Mesenchymal stem cell (in vitro differentiated cells and primary cell): Measurements from ENCODE around the gene NFE2L2.

Source experiments
- DNase-seq: peaks from one replicate; pipeline ENCODE4 v3.0.0-alpha.2; 2013
- H2AFZ ChIP-seq: one replicate; pipeline ENCODE4 v1.6.1; 2013; ENCODE audit warnings: low read depth, mild to moderate bottlenecking, control low read depth, inconsistent platforms, low read length, moderate library complexity
- H2AK5ac ChIP-seq: 2 replicates; pipeline ENCODE4 v1.6.1; 2013; ENCODE audit warnings: low read length, moderate library complexity, mild to moderate bottlenecking, inconsistent platforms; ENCODE audit not compliant: severe bottlenecking
- H2BK120ac ChIP-seq: one replicate; pipeline ENCODE4 v1.6.1; 2013; ENCODE audit warnings: low read depth, mild to moderate bottlenecking, inconsistent platforms, low read length, moderate library complexity
- H2BK12ac ChIP-seq, 2 experiments: one replicate each; pipeline ENCODE4 v1.6.1; 2013; ENCODE audit warnings: inconsistent platforms in 2 of 2, low read length in 2 of 2, mild to moderate bottlenecking in 2 of 2, moderate library complexity in 2 of 2, control low read depth in 1 of 2
- H2BK15ac ChIP-seq: one replicate; pipeline ENCODE4 v1.6.1; 2013; ENCODE audit warnings: mild to moderate bottlenecking, low read depth, inconsistent platforms; ENCODE audit not compliant: poor library complexity, severe bottlenecking
- H2BK5ac ChIP-seq: 2 replicates; pipeline ENCODE4 v1.6.1; 2013; ENCODE audit warnings: low read depth, mild to moderate bottlenecking, low read length, control low read depth, inconsistent platforms; ENCODE audit not compliant: poor library complexity, severe bottlenecking
- H3K14ac ChIP-seq, 2 experiments: one replicate each; pipeline ENCODE4 v1.6.1; 2013; ENCODE audit warnings: inconsistent platforms in 2 of 2, low read length in 2 of 2, control low read depth in 1 of 2, mild to moderate bottlenecking in 1 of 2, moderate library complexity in 1 of 2
- H3K18ac ChIP-seq, 2 experiments: one replicate each; pipeline ENCODE4 v1.6.1; 2013; ENCODE audit warnings: inconsistent platforms in 2 of 2, low read length in 2 of 2, control low read depth in 1 of 2, low read depth in 1 of 2, mild to moderate bottlenecking in 1 of 2
- H3K23ac ChIP-seq, 2 experiments: one replicate each; pipeline ENCODE4 v1.6.1; 2013; ENCODE audit warnings: inconsistent platforms in 2 of 2, low read length in 2 of 2, mild to moderate bottlenecking in 2 of 2, moderate library complexity in 2 of 2, control low read depth in 1 of 2
- H3K27ac ChIP-seq: 2 replicates; pipeline ENCODE4 v1.5.1; 2013; ENCODE audit warnings: mild to moderate bottlenecking, moderate library complexity, low read length, control low read depth, inconsistent platforms; ENCODE audit not compliant: poor library complexity, severe bottlenecking
- H3K27me3 ChIP-seq, 2 experiments: 2 replicates each; pipeline versions ENCODE4 v1.6.1 to v1.7.0; 2013; ENCODE audit warnings: low read length in 2 of 2, mild to moderate bottlenecking in 2 of 2, moderate library complexity in 2 of 2, control low read depth in 1 of 2, inconsistent platforms in 1 of 2; ENCODE audit not compliant: control insufficient read depth in 1 of 2, insufficient read depth in 1 of 2
- H3K36me3 ChIP-seq, 2 experiments: 2 replicates each; pipeline versions ENCODE4 v1.6.1 to v1.7.0; 2013; ENCODE audit warnings: low read length in 2 of 2, control low read depth in 1 of 2, inconsistent platforms in 1 of 2, low read depth in 1 of 2, mild to moderate bottlenecking in 1 of 2; ENCODE audit not compliant: insufficient read depth in 2 of 2, control insufficient read depth in 1 of 2
- H3K4ac ChIP-seq, 2 experiments: one replicate each; pipeline ENCODE4 v1.6.1; 2013; ENCODE audit warnings: inconsistent platforms in 2 of 2, low read length in 2 of 2, mild to moderate bottlenecking in 2 of 2, moderate library complexity in 2 of 2, control low read depth in 1 of 2, low read depth in 1 of 2
- H3K4me1 ChIP-seq: 2 replicates; pipeline ENCODE4 v1.6.1; 2013; ENCODE audit warnings: low read depth, low read length, control low read depth; ENCODE audit not compliant: control insufficient read depth, insufficient read depth
- H3K4me2 ChIP-seq: 2 replicates; pipeline ENCODE4 v1.6.1; 2013; ENCODE audit warnings: low read length, mild to moderate bottlenecking, inconsistent platforms; ENCODE audit not compliant: poor library complexity, severe bottlenecking
- H3K4me3 ChIP-seq, 2 experiments: 2 replicates each; pipeline versions ENCODE4 v1.5.1 to v1.7.0; 2013; ENCODE audit warnings: low read length in 2 of 2, mild to moderate bottlenecking in 2 of 2, control low read depth in 1 of 2, low read depth in 1 of 2; ENCODE audit not compliant: insufficient read depth in 1 of 2
- H3K79me1 ChIP-seq: replicated peaks from 2 replicates; pipeline ENCODE4 v1.6.1; 2013; ENCODE audit warnings: mild to moderate bottlenecking, control low read depth, low read length, inconsistent platforms; ENCODE audit not compliant: poor library complexity, severe bottlenecking
- H3K9ac ChIP-seq: 2 replicates; pipeline ENCODE4 v1.7.0; 2013; ENCODE audit warnings: mild to moderate bottlenecking, low read length, moderate library complexity
- H3K9me3 ChIP-seq: 2 replicates; pipeline ENCODE4 v1.7.0; 2013; ENCODE audit warnings: mild to moderate bottlenecking, low read length; ENCODE audit not compliant: control insufficient read depth
- H4K8ac ChIP-seq: one replicate; pipeline ENCODE4 v1.6.1; 2013; ENCODE audit warnings: inconsistent platforms, mild to moderate bottlenecking, low read length, moderate library complexity
- H4K91ac ChIP-seq: one replicate; pipeline ENCODE4 v1.6.1; 2013; ENCODE audit warnings: mild to moderate bottlenecking, low read length, inconsistent platforms
- WGBS: methylation state at CpG from one replicate; pipeline ENCODE4 v1.1.7; 2013; ENCODE audit warnings: mixed read lengths; 5-methylcytosine and 5-hydroxymethylcytosine counted together

The NFE2L2 gene

DNA sequence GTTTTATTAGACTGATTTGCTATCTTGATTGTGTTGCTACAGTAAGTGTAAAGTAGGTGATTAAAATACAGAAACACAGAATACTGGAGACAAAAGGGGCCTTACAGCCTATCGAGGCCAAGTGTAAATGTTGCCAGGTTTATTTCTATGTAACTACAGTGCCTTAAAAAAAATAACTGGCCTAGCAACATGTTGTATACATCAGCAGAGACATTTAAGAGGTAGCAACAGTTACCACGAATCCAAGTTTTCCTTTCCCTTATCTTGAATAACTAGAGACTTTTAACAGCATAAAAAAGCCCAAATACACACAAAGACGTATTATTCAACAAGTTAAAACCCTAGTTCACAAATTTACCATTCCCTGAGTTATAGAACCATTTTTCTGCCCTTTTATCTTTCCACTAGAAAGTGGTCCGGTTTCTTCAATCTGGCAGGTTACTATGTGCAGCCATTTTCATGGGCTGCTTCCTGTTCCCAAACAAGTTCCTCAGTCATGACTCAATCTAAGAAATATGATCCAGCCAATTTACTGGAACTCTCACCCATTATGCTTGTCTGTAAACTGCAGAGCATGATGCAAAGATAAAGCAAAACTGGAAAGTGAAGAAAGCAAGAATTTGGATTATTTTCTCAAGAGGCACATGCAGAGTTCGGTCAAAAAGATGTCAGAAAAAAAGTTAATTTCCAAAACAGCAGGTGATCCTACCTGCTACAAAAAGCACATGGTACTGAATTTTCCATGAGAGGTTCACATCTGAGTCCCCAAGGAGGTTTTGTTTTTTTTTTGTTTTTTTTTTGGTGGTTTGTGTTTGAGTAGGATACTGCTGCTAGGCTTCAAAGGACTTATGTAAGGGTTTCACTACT, 22.2 kb downstream of the NFE2L2 start:
- DNase-seq: peak; percentile 97
- H3K27ac ChIP-seq: peak overlapping the region; percentile 92
- WGBS: 15% methylated on average over 5 of the region's 5 CpGs

DNA sequence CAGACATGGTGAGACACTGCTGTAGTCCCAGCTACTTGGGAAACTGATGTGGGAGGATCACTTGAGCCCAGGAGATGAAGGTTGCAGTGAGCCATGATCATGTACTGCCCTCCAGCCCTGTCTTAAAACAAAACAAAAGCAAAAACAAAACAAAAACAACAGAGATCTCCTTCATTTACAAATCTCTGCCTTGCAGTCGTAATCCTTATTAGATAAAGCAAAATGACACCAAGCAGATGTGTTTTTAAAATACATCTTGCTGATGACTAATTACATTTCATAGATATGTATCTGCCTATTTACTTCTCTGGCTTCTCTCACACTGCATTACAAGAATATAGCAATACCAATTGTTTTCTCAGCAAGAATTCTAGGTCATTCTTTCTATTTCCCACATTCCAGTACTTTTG, 22.8 kb downstream of the NFE2L2 start:
- Histone ChIP-seq H3K27me3 (no peaks in the 10 kb centered on the region), H3K4me2 (peak overlapping the region; percentile 27), H2BK120ac (no peak overlapping the region), H3K79me1 (no peaks in the 10 kb centered on the region), H3K4me3 (peak overlapping the region in 1 of 2 experiments; percentile 47), H2AK5ac (peak overlapping the region; percentile 99), H3K23ac (no peak overlapping the region), H3K18ac (no peak overlapping the region), H3K4ac (peak overlapping the region in 1 of 2 experiments; percentile 92), H3K9me3 (no peaks in the 10 kb centered on the region), H2BK5ac (no peak overlapping the region), H3K9ac (peak overlapping the region; percentile 87), H3K4me1 (peaks cover 19% of the 10 kb centered on the region), H3K27ac (peak overlapping the region; percentile 92), H3K36me3 (peaks cover 0 to 6% of the 10 kb centered on the region in 2 experiments), H2BK12ac (peak overlapping the region in 1 of 2 experiments; percentile 42), H4K8ac (no peak overlapping the region), H2AFZ (no peak overlapping the region), H3K14ac (no peak overlapping the region), H4K91ac (no peak overlapping the region), H2BK15ac (no peak overlapping the region)
- no CpG with 5 or more reads among the region's 1 CpG for WGBS
- DNase-seq: no peak

More for the DNA sequence above, 22.2 kb downstream of the NFE2L2 start:
- peak overlapping the region; percentile 87 for H3K9ac ChIP-seq
- H3K4me1 ChIP-seq: peaks cover 19% of the 10 kb centered on the region
- H2BK15ac ChIP-seq: no peak overlapping the region
- H4K91ac ChIP-seq: no peak overlapping the region
- peak overlapping the region; percentile 52 for H3K4me2 ChIP-seq
- no peaks in the 10 kb centered on the region for H3K27me3 ChIP-seq
- no peaks in the 10 kb centered on the region for H3K79me1 ChIP-seq
- H3K14ac ChIP-seq: no peak overlapping the region
- H2BK5ac ChIP-seq: peak overlapping the region; percentile 15
- H3K4ac ChIP-seq: no peak overlapping the region
- H3K9me3 ChIP-seq: no peaks in the 10 kb centered on the region
- H3K4me3 ChIP-seq: peak overlapping the region in 1 of 2 experiments; percentile 47
- no peak overlapping the region for H2BK120ac ChIP-seq
- no peak overlapping the region for H2BK12ac ChIP-seq
- no peak overlapping the region for H3K23ac ChIP-seq
- peaks cover 0 to 9% of the 10 kb centered on the region in 2 experiments for H3K36me3 ChIP-seq
- peak overlapping the region; percentile 65 for H2AK5ac ChIP-seq
- H2AFZ ChIP-seq: no peak overlapping the region
- H4K8ac ChIP-seq: no peak overlapping the region
- no peak overlapping the region for H3K18ac ChIP-seq

DNA sequence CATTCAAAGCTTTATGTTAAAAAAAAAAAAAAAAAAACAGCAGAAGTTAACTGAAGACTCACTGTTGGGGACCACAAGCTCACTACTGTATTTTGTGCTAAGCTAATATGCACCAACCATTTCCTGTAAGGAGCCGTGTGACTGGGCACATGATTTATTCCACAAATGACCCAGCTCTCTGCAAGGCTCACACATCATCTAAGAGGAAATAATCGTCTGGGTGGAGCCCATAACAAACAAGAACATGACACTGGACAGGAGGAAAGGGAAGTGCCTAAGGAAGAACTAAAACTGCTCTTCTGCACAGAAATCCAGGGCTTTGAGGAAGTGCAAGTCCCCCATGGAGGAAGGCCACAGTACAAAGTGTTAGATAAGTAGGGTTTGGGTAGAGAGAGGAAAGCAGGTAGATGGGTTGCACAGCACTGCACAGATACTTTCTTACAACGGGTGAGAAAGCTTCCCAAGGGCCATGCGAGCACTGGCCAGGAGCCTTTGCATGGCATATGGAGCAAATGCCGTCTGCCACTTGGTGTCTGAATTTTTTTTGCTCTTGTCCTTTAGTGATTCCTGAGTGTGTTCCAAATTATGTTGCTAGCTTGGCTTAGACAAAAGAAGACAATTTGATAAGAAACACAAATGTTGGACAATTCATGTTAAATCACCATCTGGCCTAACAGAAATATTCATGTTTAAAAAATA, 24.4 kb downstream of the NFE2L2 start:
- Histone ChIP-seq H3K27me3 (no peaks in the 10 kb centered on the region), H3K9me3 (no peaks in the 10 kb centered on the region), H4K91ac (peak overlapping the region; percentile 54), H4K8ac (peak overlapping the region; percentile 88), H2BK15ac (no peak overlapping the region), H2BK5ac (no peak overlapping the region), H3K14ac (no peak overlapping the region), H3K79me1 (no peaks in the 10 kb centered on the region), H3K4me1 (peaks cover 18% of the 10 kb centered on the region), H2AK5ac (peak overlapping the region; percentile 97), H3K23ac (no peak overlapping the region), H3K36me3 (peaks cover 2 to 17% of the 10 kb centered on the region in 2 experiments), H3K18ac (peak overlapping the region in 1 of 2 experiments; percentile 92), H3K27ac (peak overlapping the region; percentile 19), H2BK12ac (peak overlapping the region in 1 of 2 experiments; percentile 86), H3K9ac (peak overlapping the region; percentile 87), H3K4me3 (peak overlapping the region in 1 of 2 experiments; percentile 47), H2BK120ac (no peak overlapping the region), H3K4ac (peak overlapping the region in 1 of 2 experiments; percentile 75), H3K4me2 (no peak overlapping the region), H2AFZ (no peak overlapping the region)
- DNase-seq: peak; percentile 75
- WGBS: 50% methylated on average over 5 of the region's 5 CpGs

DNA sequence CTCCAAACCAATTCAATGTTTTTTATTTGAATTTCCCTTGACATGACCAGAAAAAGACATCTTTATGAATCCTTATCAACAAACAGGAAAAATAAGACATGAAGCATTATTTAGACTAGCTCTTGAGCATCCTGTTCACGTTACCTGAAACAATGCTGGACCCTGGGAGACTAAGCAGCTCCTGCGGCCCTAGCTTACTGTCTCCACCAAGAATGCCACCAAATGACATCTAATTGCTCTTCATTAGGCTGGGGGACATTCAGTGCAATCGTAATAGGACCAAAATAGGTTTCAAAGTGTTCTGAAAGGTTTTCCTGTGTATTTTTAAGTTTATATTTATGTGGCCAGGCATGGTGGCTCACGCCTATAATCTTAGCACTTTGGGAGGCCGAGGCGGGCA, 25.5 kb downstream of the NFE2L2 start:
- Histone ChIP-seq H2BK120ac (no peak overlapping the region), H3K9ac (peak overlapping the region; percentile 87), H2AFZ (no peak overlapping the region), H3K27me3 (no peaks in the 10 kb centered on the region), H2BK15ac (no peak overlapping the region), H3K23ac (no peak overlapping the region), H2AK5ac (peak overlapping the region; percentile 89), H4K91ac (no peak overlapping the region), H3K4me2 (no peak overlapping the region), H3K27ac (no peak overlapping the region), H2BK12ac (no peak overlapping the region), H2BK5ac (no peak overlapping the region), H3K14ac (peak overlapping the region in 1 of 2 experiments; percentile 55), H3K4me1 (peaks cover 16% of the 10 kb centered on the region), H3K79me1 (no peaks in the 10 kb centered on the region), H3K18ac (no peak overlapping the region), H3K36me3 (peaks cover 7 to 24% of the 10 kb centered on the region in 2 experiments), H3K9me3 (no peaks in the 10 kb centered on the region), H3K4ac (no peak overlapping the region), H4K8ac (no peak overlapping the region), H3K4me3 (no peak overlapping the region)
- WGBS: 94% methylated on average over 6 of the region's 6 CpGs
- no peak for DNase-seq
